HG03432 (cell line): ENCODE measurements around the gene PRM2.

Source experiments
- ATAC-seq: cut with Tn5 transposase; IDR thresholded peaks from one replicate; pipeline ENCODE4 v1.9.1; 2021; ENCODE audit warnings: mild to moderate bottlenecking, moderate library complexity; ENCODE audit not compliant: unreplicated experiment

Gene PRM2

GRCh38 chr16:11276143-11276895 lies at the start of gene PRM2:
Gene PRM2, minus strand, starts transcription at chr16:11276480. Its CDS starts 110 bp downstream, at chr16:11276370.
- ATAC-seq = no peak

GRCh38 chr16:11325404-11326083 lies 49.3 kb upstream of the PRM2 start:
- no peak for ATAC-seq

- no peak for ATAC-seq
Observed at GRCh38 chr16:11323551-11324336, 47.5 kb upstream of the PRM2 start.

GRCh38 chr16:11322823-11323222 lies 46.5 kb upstream of the PRM2 start:
- no peak for ATAC-seq

- ATAC-seq = no peak
Observed at GRCh38 chr16:11321662-11322061, 45.4 kb upstream of the PRM2 start.

- ATAC-seq = no peak
Observed at GRCh38 chr16:11320170-11320569, 43.9 kb upstream of the PRM2 start.

- no peak for ATAC-seq
Observed at GRCh38 chr16:11319529-11320146, 43.4 kb upstream of the PRM2 start.

GRCh38 chr16:11318817-11319216 lies 42.5 kb upstream of the PRM2 start:
- no peak for ATAC-seq

- no peak for ATAC-seq
Observed at GRCh38 chr16:11316331-11317015, 40.2 kb upstream of the PRM2 start.

GRCh38 chr16:11315510-11315909 lies 39.2 kb upstream of the PRM2 start:
- ATAC-seq = no peak

- ATAC-seq = no peak
Observed at GRCh38 chr16:11314309-11314894, 38.1 kb upstream of the PRM2 start.

- ATAC-seq = no peak
Observed at GRCh38 chr16:11313493-11314308, 37.4 kb upstream of the PRM2 start.

GRCh38 chr16:11312718-11313492 lies 36.6 kb upstream of the PRM2 start:
- no peak for ATAC-seq

- ATAC-seq = peak; percentile 38
Observed at GRCh38 chr16:11310997-11311561, 34.8 kb upstream of the PRM2 start.

GRCh38 chr16:11310634-11310977 lies 34.3 kb upstream of the PRM2 start:
- no peak for ATAC-seq

- peak; percentile 41 for ATAC-seq
Observed at GRCh38 chr16:11309895-11310633, 33.8 kb upstream of the PRM2 start.

GRCh38 chr16:11308493-11309283 lies 32.4 kb upstream of the PRM2 start:
- ATAC-seq = peak; percentile 32
